KMS-11 (cell line): Measurements from ENCODE around the gene ANKRD6.

ENCODE experiments used
- H2AFZ ChIP-seq: fragments of 200-600 bp; sonication (generic); 2 replicates; pipeline ENCODE4 v1.6.1; 2016; ENCODE audit warnings: antibody characterized with exemption, mixed run types, low read depth
- H3K27ac ChIP-seq: fragments of 200-600 bp; sonication (generic); 2 replicates; pipeline ENCODE4 v1.6.1; 2016; ENCODE audit warnings: mild to moderate bottlenecking, mixed run types
- H3K27me3 ChIP-seq: fragments of 200-600 bp; sonication (generic); 2 replicates; pipeline ENCODE4 v1.6.1; 2017; ENCODE audit warnings: mild to moderate bottlenecking, low read depth, mixed run types, moderate library complexity; ENCODE audit not compliant: insufficient read depth
- H3K36me3 ChIP-seq: fragments of 200-600 bp; sonication (generic); 2 replicates; pipeline ENCODE4 v1.6.1; 2017; ENCODE audit warnings: mild to moderate bottlenecking, mixed run types; ENCODE audit not compliant: insufficient read depth
- H3K4me1 ChIP-seq: fragments of 200-600 bp; sonication (generic); 2 replicates; pipeline ENCODE4 v1.6.1; 2016; ENCODE audit warnings: mild to moderate bottlenecking, low read depth, mixed run types; ENCODE audit not compliant: poor library complexity, severe bottlenecking
- H3K4me2 ChIP-seq: fragments of 200-600 bp; sonication (generic); 2 replicates; pipeline ENCODE4 v1.7.0; 2016; ENCODE audit warnings: mild to moderate bottlenecking, mixed run types
- H3K4me3 ChIP-seq: fragments of 200-600 bp; sonication (generic); IDR thresholded peaks from 2 replicates; pipeline ENCODE4 v1.6.1; 2017; ENCODE audit warnings: low read depth, low read length, mixed read lengths; ENCODE audit not compliant: insufficient read depth
- H3K79me2 ChIP-seq: fragments of 200-600 bp; sonication (generic); 2 replicates; pipeline ENCODE4 v1.6.1; 2016; ENCODE audit warnings: low read depth, mixed run types; ENCODE audit not compliant: insufficient read depth
- H3K9ac ChIP-seq: fragments of 200-600 bp; sonication (generic); 2 replicates; pipeline ENCODE4 v1.6.1; 2016; ENCODE audit warnings: mild to moderate bottlenecking, mixed run types
- H4K20me1 ChIP-seq: fragments of 200-600 bp; sonication (generic); 2 replicates; pipeline ENCODE4 v1.6.1; 2016; ENCODE audit warnings: mild to moderate bottlenecking, mixed run types; ENCODE audit not compliant: insufficient read depth
- TF ChIP-seq, protein P1 (sequence below): fragments of 200-600 bp; sonication (generic); conservative IDR thresholded peaks from 2 replicates; pipeline ENCODE4 v1.6.1; 2017; ENCODE audit warnings: low read depth, mild to moderate bottlenecking, antibody characterized with exemption, low read length, moderate library complexity, mixed read lengths

The ANKRD6 gene

DNA sequence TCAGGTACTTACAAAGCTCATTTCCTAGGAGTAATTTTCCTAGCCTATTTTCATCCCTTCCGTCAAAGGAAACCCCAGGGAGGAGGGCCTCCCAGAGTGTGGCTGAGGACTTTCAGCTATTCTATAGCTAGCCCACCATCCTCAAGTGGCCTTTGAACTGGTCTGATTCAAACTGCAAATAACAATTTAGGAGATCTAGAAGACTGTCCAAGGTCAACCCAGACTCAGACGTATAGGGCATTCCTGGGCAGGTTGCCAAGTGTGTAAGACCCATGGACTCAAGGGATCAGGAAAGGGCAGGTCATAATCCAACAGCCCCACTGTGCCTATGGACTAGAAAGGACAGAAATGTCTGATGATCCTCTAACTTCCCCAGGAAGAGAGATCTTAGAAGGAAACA lies 18.7 kb upstream of the ANKRD6 start:
- Histone ChIP-seq H3K27ac (no peak overlapping the region), H3K4me3 (no peak overlapping the region), H2AFZ (no peak overlapping the region), H3K27me3 (no peaks in the 10 kb centered on the region), H3K36me3 (no peaks in the 10 kb centered on the region), H3K4me2 (no peak overlapping the region), H3K4me1 (peaks cover 19% of the 10 kb centered on the region), H3K9ac (no peak overlapping the region), H3K79me2 (no peaks in the 10 kb centered on the region), H4K20me1 (no peaks in the 10 kb centered on the region)
- TF ChIP-seq, protein P1, sequence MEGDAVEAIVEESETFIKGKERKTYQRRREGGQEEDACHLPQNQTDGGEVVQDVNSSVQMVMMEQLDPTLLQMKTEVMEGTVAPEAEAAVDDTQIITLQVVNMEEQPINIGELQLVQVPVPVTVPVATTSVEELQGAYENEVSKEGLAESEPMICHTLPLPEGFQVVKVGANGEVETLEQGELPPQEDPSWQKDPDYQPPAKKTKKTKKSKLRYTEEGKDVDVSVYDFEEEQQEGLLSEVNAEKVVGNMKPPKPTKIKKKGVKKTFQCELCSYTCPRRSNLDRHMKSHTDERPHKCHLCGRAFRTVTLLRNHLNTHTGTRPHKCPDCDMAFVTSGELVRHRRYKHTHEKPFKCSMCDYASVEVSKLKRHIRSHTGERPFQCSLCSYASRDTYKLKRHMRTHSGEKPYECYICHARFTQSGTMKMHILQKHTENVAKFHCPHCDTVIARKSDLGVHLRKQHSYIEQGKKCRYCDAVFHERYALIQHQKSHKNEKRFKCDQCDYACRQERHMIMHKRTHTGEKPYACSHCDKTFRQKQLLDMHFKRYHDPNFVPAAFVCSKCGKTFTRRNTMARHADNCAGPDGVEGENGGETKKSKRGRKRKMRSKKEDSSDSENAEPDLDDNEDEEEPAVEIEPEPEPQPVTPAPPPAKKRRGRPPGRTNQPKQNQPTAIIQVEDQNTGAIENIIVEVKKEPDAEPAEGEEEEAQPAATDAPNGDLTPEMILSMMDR = no peak

DNA sequence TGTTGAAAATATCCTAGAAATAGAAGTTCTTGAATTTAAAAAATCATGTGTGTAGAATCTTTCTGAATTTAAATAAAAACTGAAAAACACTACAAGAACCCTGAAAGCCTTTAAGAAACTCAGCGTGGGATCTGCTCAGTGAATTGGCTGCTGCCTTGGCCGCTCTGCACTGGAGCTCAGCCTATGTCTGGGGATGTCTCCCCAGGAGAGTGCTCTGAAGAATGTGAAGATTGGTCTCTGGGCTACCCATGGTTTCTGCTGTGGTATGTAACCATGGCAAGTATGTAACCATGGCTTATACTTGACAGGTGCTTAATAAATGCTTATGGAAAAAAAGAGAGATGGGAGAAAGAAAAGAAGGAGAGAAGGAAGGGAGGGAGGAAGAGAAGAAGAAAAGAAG lies 17.8 kb upstream of the ANKRD6 start:
- Histone ChIP-seq H3K79me2 (no peaks in the 10 kb centered on the region), H3K4me3 (no peak overlapping the region), H3K27ac (no peak overlapping the region), H2AFZ (no peak overlapping the region), H3K9ac (no peak overlapping the region), H3K36me3 (no peaks in the 10 kb centered on the region), H4K20me1 (no peaks in the 10 kb centered on the region), H3K27me3 (no peaks in the 10 kb centered on the region), H3K4me2 (no peak overlapping the region), H3K4me1 (peaks cover 18% of the 10 kb centered on the region)
- TF ChIP-seq, protein P1 = no peak

DNA sequence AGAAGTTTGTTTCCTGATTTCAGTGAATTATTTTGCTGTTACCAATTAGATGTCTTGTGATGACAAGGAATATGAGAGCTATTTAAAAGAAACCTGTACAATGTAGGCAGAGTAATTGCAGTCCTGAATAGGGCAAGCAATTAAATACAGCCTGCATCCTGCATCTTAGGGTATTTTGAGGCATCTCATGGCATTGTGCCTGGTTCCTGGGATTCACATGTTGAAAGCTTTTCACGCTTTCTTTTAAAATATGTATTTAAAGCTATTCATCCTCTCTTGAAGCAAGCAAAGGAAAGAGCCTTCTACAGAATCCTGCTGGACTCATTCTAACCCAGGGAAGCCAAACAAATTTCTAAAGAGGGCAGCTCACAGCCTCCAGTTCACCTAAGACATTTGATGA lies 16.2 kb upstream of the ANKRD6 start:
- Histone ChIP-seq H3K9ac (no peak overlapping the region), H4K20me1 (no peaks in the 10 kb centered on the region), H3K36me3 (no peaks in the 10 kb centered on the region), H3K4me1 (peaks cover 10% of the 10 kb centered on the region), H3K27me3 (no peaks in the 10 kb centered on the region), H3K4me2 (no peak overlapping the region), H3K79me2 (no peaks in the 10 kb centered on the region), H2AFZ (no peak overlapping the region), H3K4me3 (no peak overlapping the region), H3K27ac (no peak overlapping the region)
- TF ChIP-seq, protein P1 = no peak

DNA sequence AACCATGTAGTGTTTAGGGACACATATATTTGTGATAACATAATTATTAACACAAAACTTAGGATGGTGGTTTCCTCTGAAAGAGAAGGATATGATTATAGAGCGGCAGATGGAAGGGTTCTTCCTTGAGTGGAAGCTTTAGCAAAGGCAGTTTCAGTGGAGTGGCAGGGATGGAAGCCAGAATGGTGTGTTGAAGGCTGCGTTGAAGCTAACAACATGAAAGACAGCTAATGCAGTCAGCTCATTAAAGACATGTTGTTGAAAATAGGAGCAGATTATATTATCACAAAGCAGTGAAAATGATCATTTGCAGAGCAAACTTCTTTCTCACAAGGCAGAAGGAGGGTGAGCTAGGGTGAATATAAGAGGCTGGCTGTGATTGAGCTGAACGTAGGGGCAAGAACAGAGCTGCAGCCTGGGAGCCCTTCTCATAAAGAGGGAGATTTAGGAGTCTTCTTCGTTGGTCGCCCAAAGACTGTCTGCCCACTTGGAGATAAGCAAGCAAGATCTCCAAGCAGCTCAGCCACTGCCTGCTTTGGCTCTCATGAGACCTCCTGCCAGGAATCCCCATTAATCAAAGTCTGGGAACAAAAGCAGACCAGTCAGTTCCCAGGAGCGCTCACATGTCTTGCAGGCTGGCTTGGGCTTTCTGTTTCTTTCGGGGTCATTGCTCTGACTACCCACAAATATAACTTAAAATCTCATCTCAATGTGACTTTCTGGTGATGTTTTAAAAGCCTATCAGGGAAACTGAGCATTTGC lies 2.6 kb upstream of the ANKRD6 start:
- Histone ChIP-seq H2AFZ (no peak overlapping the region), H3K27ac (no peak overlapping the region), H3K4me3 (no peak overlapping the region), H3K36me3 (no peaks in the 10 kb centered on the region), H3K79me2 (no peaks in the 10 kb centered on the region), H4K20me1 (no peaks in the 10 kb centered on the region), H3K4me1 (peaks cover 9% of the 10 kb centered on the region), H3K27me3 (no peaks in the 10 kb centered on the region), H3K4me2 (no peak overlapping the region), H3K9ac (no peak overlapping the region)
- TF ChIP-seq, protein P1 = no peak
